Measurements from ENCODE around the gene MAP3K19. TPM values are rescaled to one million over a fixed set of nuclear protein-coding genes. Genes with fewer than 3 reads are reported as not detected.
"Not testable (repeated sequence)": the region's sequence is repeated elsewhere in the genome, so short reads cannot be mapped to it uniquely, and the experiment has no call there.

Gene MAP3K19
- total RNA-seq, 1 experiment from 2014 or later: not detected

GRCh38 chr2:135052042-135052876 is 5.0 kb upstream of the MAP3K19 start, which contains the start of gene RAB3GAP1:
Gene RAB3GAP1 (plus strand): TSS chr2:135052292. CDS start chr2:135052308, 16 bp downstream.
- peak; percentile 83 for DNase-seq (ENCODE audit: low spot score)

- DNase-seq (ENCODE audit: low spot score): no peak
Observed at GRCh38 chr2:135050684-135051083, 3.4 kb upstream of the MAP3K19 start.

- DNase-seq (ENCODE audit: low spot score): no peak
Observed at GRCh38 chr2:135050132-135050531, 2.9 kb upstream of the MAP3K19 start.

- DNase-seq (ENCODE audit: low spot score): no peak
Observed at GRCh38 chr2:135048122-135048521, 875 bp upstream of the MAP3K19 start.

- DNase-seq (ENCODE audit: low spot score): no peak
Observed at GRCh38 chr2:135043345-135043744, 3.9 kb downstream of the MAP3K19 start.

- DNase-seq (ENCODE audit: low spot score): peak; percentile 4
Observed at GRCh38 chr2:135037831-135038230, 9.4 kb downstream of the MAP3K19 start.

- not testable (repeated sequence) for DNase-seq (ENCODE audit: low spot score)
Observed at GRCh38 chr2:135033216-135033615, 14.0 kb downstream of the MAP3K19 start.

- peak; percentile 32 for DNase-seq (ENCODE audit: low spot score)
Observed at GRCh38 chr2:135030826-135031225, 16.4 kb downstream of the MAP3K19 start.

GRCh38 chr2:135029481-135030134 is 17.6 kb downstream of the MAP3K19 start:
- DNase-seq (ENCODE audit: low spot score): no peak

- no peak for DNase-seq (ENCODE audit: low spot score)
Observed at GRCh38 chr2:135023886-135024485, 23.3 kb downstream of the MAP3K19 start.

GRCh38 chr2:135022952-135023880 is 24.0 kb downstream of the MAP3K19 start:
- no peak for DNase-seq (ENCODE audit: low spot score)

- DNase-seq (ENCODE audit: low spot score): no peak
Observed at GRCh38 chr2:135021618-135022017, 25.6 kb downstream of the MAP3K19 start.

GRCh38 chr2:135011633-135012032 is 35.6 kb downstream of the MAP3K19 start:
- no peak for DNase-seq (ENCODE audit: low spot score)

GRCh38 chr2:135010200-135010942 is 36.9 kb downstream of the MAP3K19 start:
- no peak for DNase-seq (ENCODE audit: low spot score)

- DNase-seq (ENCODE audit: low spot score): no peak
Observed at GRCh38 chr2:135009339-135009738, 37.9 kb downstream of the MAP3K19 start.

GRCh38 chr2:135005753-135006152 is 41.5 kb downstream of the MAP3K19 start:
- no peak for DNase-seq (ENCODE audit: low spot score)

GRCh38 chr2:135004005-135004746 is 43.1 kb downstream of the MAP3K19 start:
- peak; percentile 57 for DNase-seq (ENCODE audit: low spot score)

- no peak for DNase-seq (ENCODE audit: low spot score)
Observed at GRCh38 chr2:135002836-135003235, 44.4 kb downstream of the MAP3K19 start.

GRCh38 chr2:134999521-134999920 is 47.7 kb downstream of the MAP3K19 start:
- no peak for DNase-seq (ENCODE audit: low spot score)

- DNase-seq (ENCODE audit: low spot score): peak; percentile 31
Observed at GRCh38 chr2:134988994-134989605, 58.1 kb downstream of the MAP3K19 start.

Data from A172 (cell line).